GM23248 (cell line): ENCODE data around the gene MKRN2OS. TPM values are rescaled to one million over a fixed set of nuclear protein-coding genes. Genes with fewer than 3 reads are reported as not detected.

Experiments
- DNase-seq: peaks from one replicate; pipeline ENCODE4 v3.0.0-alpha.2; 2015
- H2AFZ ChIP-seq: fragments of 200-600 bp; sonication (generic); 2 replicates; pipeline ENCODE4 v1.6.1; 2016; ENCODE audit warnings: antibody characterized with exemption
- H3F3A ChIP-seq: fragments of 200-600 bp; sonication (generic); 2 replicates; pipeline ENCODE4 v1.6.1; 2016; ENCODE audit warnings: mild to moderate bottlenecking, antibody characterized with exemption, mixed run types; ENCODE audit not compliant: insufficient read depth
- H3K27ac ChIP-seq: fragments of 200-600 bp; sonication (generic); 2 replicates; pipeline ENCODE4 v1.5.1; 2016; ENCODE audit warnings: mild to moderate bottlenecking
- H3K27me3 ChIP-seq: fragments of 200-600 bp; sonication (generic); replicated peaks from 2 replicates; pipeline ENCODE4 v1.6.1; 2016; ENCODE audit warnings: mild to moderate bottlenecking; ENCODE audit not compliant: insufficient read depth
- H3K36me3 ChIP-seq: fragments of 200-600 bp; sonication (generic); 2 replicates; pipeline ENCODE4 v1.6.1; 2016; ENCODE audit warnings: low read depth, mild to moderate bottlenecking
- H3K4me1 ChIP-seq: fragments of 200-600 bp; sonication (generic); 2 replicates; pipeline ENCODE4 v1.6.1; 2016; ENCODE audit warnings: mild to moderate bottlenecking; ENCODE audit not compliant: insufficient read depth
- H3K4me2 ChIP-seq: fragments of 200-600 bp; sonication (generic); one replicate; pipeline ENCODE4 v1.6.1; 2016; ENCODE audit warnings: mild to moderate bottlenecking; ENCODE audit not compliant: unreplicated experiment
- H3K4me3 ChIP-seq: fragments of 200-600 bp; sonication (generic); 2 replicates; pipeline ENCODE4 v1.5.1; 2016; ENCODE audit warnings: mild to moderate bottlenecking
- H3K79me2 ChIP-seq: fragments of 200-600 bp; sonication (generic); 2 replicates; pipeline ENCODE4 v1.6.1; 2016; ENCODE audit warnings: mild to moderate bottlenecking; ENCODE audit not compliant: insufficient read depth
- H3K9ac ChIP-seq: fragments of 200-600 bp; sonication (generic); 2 replicates; pipeline ENCODE4 v1.6.1; 2016; ENCODE audit warnings: mild to moderate bottlenecking
- H3K9me2 ChIP-seq: fragments of 200-600 bp; sonication (generic); 2 replicates; pipeline ENCODE4 v1.6.1; 2016; ENCODE audit warnings: mixed run types, mild to moderate bottlenecking, moderate library complexity; ENCODE audit not compliant: insufficient read depth
- H3K9me3 ChIP-seq: fragments of 200-600 bp; sonication (generic); one replicate; pipeline ENCODE4 v1.6.1; 2017; ENCODE audit warnings: low read depth
- H4K20me1 ChIP-seq: fragments of 200-600 bp; sonication (generic); 2 replicates; pipeline ENCODE4 v1.6.0; 2016; ENCODE audit not compliant: insufficient read depth
- EZH2 ChIP-seq: fragments of 200-600 bp; sonication (generic); IDR thresholded peaks from 2 replicates; pipeline ENCODE4 v1.6.1; 2018; ENCODE audit warnings: antibody characterized with exemption, mild to moderate bottlenecking; ENCODE audit not compliant: insufficient read depth, poor library complexity, severe bottlenecking
- EZH2phosphoT487 ChIP-seq: fragments of 200-600 bp; sonication (generic); IDR thresholded peaks from 2 replicates; pipeline ENCODE4 v1.6.1; 2018; ENCODE audit warnings: antibody characterized with exemption, moderate library complexity, mild to moderate bottlenecking, low read depth; ENCODE audit not compliant: insufficient read depth
- WGBS, 2 experiments: methylation state at CpG; one replicate each; pipeline ENCODE4 v1.1.6; 2015 to 2017; ENCODE audit warnings: low lambda C conversion rate in 2 of 2, low coverage in 1 of 2; ENCODE audit errors: missing lambda C conversion rate in 2 of 2; 5-methylcytosine and 5-hydroxymethylcytosine counted together
- in situ Hi-C: fragments of 300-500 bp; cut with MboI; formaldehyde crosslinking; loops from 2 replicates; pipeline ENCODE4 v1.15.0; 2020
- polyA plus RNA-seq: library from polyadenylated mRNA; unstranded; fragments of >200 nt; fragmentation: Nextera tagmentation; extraction: Ambion mirVana; gene quantifications from 2 replicates; pipeline ENCODE4 v1.2.1, GENCODE V29; 2016
- total RNA-seq: library from RNA; depleted of rRNA; stranded (reverse); fragments of >200 nt; shearing (Covaris generic); gene quantifications from 2 replicates; pipeline ENCODE4 v1.2.3, GENCODE V29; 2014

The MKRN2OS gene
- total and polyA plus RNA-seq, 2 experiments from 2014 or later: not detected

DNA sequence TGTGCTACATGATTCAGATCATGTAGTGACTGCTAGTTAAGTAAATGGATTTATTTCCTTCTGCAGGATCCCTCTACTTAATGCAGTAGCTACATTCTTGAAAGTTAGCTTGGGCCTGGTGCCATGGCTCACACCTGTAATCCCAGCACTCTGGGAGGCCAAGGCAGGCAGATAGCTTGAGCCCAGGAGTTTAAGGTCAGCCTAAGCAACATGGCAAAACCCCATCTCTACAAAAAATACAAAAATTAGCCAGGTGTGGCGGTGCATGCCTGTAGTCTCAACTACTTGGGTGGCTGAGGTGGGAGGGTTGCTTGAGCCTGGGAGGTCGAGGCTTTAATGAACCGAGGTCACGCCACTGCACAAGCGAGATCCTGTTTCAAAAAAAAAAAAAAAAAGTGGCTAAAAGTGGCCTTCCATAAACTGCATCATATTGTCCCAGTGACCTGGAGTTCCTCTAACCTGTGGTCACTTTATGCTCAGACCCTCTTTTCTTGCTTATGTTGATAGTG, 39.0 kb downstream of the MKRN2OS start:
- peaks cover 25% of the 10 kb centered on the region for H3K4me1 ChIP-seq
- H3K27me3 ChIP-seq: no peaks in the 10 kb centered on the region
- peaks cover 32% of the 10 kb centered on the region for H3F3A ChIP-seq
- H3K79me2 ChIP-seq: no peaks in the 10 kb centered on the region
- H3K4me2 ChIP-seq: no peak overlapping the region
- 0 out of 2 replicates have a peak, but pooled peaks cover 7% of the 10 kb centered on the region for H3K36me3 ChIP-seq
- no peaks in the 10 kb centered on the region for H3K9me3 ChIP-seq
- no peak for TF ChIP-seq EZH2phosphoT487
- no peak for TF ChIP-seq EZH2
- DNase-seq: no peak
- no peak overlapping the region for H2AFZ ChIP-seq
- H3K9me2 ChIP-seq: no peaks in the 10 kb centered on the region
- whole genome bisulfite sequencing, 2 experiments: 96 to 99% methylated on average over 5 of the region's 5 CpGs
- H3K27ac ChIP-seq: no peak overlapping the region
- H3K9ac ChIP-seq: no peak overlapping the region
- H4K20me1 ChIP-seq: no peaks in the 10 kb centered on the region
- in situ Hi-C loops: no loop called here
- H3K4me3 ChIP-seq: no peak overlapping the region

DNA sequence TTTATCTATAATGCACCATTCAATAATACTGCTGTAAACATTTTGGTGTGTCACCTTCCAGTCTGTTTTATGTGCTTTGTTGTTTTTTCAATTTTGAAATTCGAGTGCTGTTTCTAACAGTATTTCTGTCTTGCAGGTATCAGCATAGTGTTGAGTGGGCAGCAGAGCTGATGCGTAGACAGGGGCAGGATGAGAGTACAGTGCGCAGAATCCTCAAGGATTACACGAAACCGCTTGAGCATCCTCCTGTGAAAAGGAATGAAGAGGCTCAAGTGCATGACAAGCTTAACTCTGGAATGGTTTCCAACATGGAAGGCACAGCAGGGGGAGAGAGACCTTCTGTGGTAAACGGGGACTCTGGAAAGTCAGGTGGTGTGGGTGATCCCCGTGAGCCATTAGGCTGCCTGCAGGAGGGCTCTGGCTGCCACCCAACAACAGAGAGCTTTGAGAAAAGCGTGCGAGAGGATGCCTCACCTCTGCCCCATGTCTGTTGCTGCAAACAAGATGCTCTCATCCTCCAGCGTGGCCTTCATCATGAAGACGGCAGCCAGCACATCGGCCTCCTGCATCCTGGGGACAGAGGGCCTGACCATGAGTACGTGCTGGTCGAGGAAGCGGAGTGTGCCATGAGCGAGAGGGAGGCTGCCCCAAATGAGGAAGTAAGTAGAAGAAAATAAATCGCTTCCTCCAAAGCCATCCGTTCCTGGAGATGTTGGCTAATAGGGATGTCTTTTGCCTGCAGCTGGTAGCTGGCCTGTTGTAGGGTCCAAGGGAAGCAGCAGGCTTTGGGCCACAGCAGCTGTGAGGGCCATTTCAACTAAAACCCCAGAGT, 42.0 kb downstream of the MKRN2OS start:
- H3K36me3 ChIP-seq: 0 out of 2 replicates have a peak, but pooled peaks cover 8% of the 10 kb centered on the region
- H2AFZ ChIP-seq: no peak overlapping the region
- in situ Hi-C loops: no loop called here
- no peak for TF ChIP-seq EZH2phosphoT487
- TF ChIP-seq EZH2: no peak
- H3K4me3 ChIP-seq: no peak overlapping the region
- peaks cover 21% of the 10 kb centered on the region for H3K4me1 ChIP-seq
- DNase-seq: no peak
- H4K20me1 ChIP-seq: no peaks in the 10 kb centered on the region
- H3K27ac ChIP-seq: no peak overlapping the region
- H3K9ac ChIP-seq: no peak overlapping the region
- no peaks in the 10 kb centered on the region for H3K79me2 ChIP-seq
- H3K9me3 ChIP-seq: no peaks in the 10 kb centered on the region
- H3F3A ChIP-seq: peaks cover 27% of the 10 kb centered on the region
- no peaks in the 10 kb centered on the region for H3K27me3 ChIP-seq
- 93 to 94% methylated on average over 18 of the region's 18 CpGs for WGBS, 2 experiments
- no peak overlapping the region for H3K4me2 ChIP-seq
- H3K9me2 ChIP-seq: no peaks in the 10 kb centered on the region

DNA sequence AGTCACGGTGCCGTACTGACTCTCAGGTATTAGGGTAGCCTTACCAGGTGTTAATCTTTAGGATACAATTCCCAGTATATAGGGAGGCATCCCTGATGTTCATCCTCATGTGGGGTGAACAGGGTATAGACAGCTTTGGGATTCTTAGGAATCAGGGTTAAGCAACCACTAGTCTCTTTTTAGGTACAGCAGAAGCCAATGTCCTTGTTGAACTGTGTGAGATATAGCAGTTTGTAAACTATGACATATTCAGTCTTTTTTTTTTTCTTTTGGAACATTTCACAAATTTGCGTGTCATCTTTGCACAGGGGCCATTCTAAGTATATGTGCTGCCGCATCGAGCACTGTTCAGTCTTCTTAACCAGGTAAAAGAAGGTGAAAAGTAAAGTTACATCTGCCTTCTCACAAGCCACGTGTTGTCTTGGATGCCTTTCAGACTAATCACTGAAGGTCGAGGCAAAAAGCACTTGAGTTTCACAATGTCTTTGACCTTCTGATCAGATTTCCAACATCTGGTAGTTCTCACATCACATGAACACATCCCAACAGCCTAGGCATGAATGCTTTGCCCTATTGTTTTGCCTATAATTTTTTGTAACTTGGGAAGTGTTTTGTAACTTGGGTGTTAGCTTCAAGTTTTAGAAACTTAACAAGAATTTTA, 43.8 kb downstream of the MKRN2OS start:
- DNase-seq: peak; percentile 76
- H3K27ac ChIP-seq: peak overlapping the region; percentile 30
- no peaks in the 10 kb centered on the region for H3K9me2 ChIP-seq
- WGBS, 2 experiments: 51% methylated on average over 7 of the region's 7 CpGs
- H3F3A ChIP-seq: peaks cover 14% of the 10 kb centered on the region
- no peaks in the 10 kb centered on the region for H3K27me3 ChIP-seq
- peaks cover 9% of the 10 kb centered on the region; the same call in 1 of the 2 replicates for H3K4me1 ChIP-seq
- in situ Hi-C loops: no loop called here
- H3K9ac ChIP-seq: no peak overlapping the region
- no peaks in the 10 kb centered on the region for H4K20me1 ChIP-seq
- H3K4me3 ChIP-seq: no peak overlapping the region
- H3K9me3 ChIP-seq: no peaks in the 10 kb centered on the region
- H3K79me2 ChIP-seq: no peaks in the 10 kb centered on the region
- H3K36me3 ChIP-seq: 0 out of 2 replicates have a peak, but pooled peaks cover 12% of the 10 kb centered on the region
- TF ChIP-seq EZH2: no peak
- no peak for TF ChIP-seq EZH2phosphoT487
- H3K4me2 ChIP-seq: peak overlapping the region; percentile 3
- H2AFZ ChIP-seq: no peak overlapping the region

DNA sequence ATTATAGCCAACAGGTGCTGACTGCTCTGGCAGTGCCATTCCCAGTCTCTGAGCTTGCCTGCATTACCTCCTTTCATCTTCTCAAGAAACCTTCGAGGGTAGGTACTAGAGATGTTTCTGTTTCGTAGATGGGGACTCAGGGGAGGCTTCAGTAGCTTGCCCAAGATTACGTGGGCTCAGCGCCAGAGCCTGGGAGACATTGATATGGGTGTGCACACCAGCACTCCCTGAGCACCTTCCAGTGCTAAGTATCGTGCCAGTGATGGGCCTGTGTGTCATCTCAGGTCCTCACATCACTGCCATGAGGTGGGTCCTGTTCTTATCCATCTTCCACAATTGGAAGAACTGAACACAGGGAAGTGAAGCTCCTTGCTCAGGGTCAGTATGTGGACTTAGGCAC, 45.8 kb downstream of the MKRN2OS start:
- WGBS, 2 experiments: 95 to 96% methylated on average over 5 of the region's 5 CpGs
- Histone ChIP-seq H3K9me3 (no peaks in the 10 kb centered on the region), H3K4me3 (no peak overlapping the region), H3K9me2 (no peaks in the 10 kb centered on the region), H3K9ac (no peak overlapping the region), H3K27ac (no peak overlapping the region), H3K4me1 (peaks cover 9% of the 10 kb centered on the region; the same call in 1 of the 2 replicates), H3F3A (peaks cover 14% of the 10 kb centered on the region), H3K36me3 (peaks cover 10% of the 10 kb centered on the region; the same call in 1 of the 2 replicates), H4K20me1 (no peaks in the 10 kb centered on the region), H3K27me3 (no peaks in the 10 kb centered on the region), H2AFZ (no peak overlapping the region), H3K4me2 (no peak overlapping the region), H3K79me2 (no peaks in the 10 kb centered on the region)
- TF ChIP-seq EZH2 (no peak), EZH2phosphoT487 (no peak)
- no peak for DNase-seq
- in situ Hi-C loops: no loop called here
